ENCODE measurements around the gene AOX1.
"Not testable (repeated sequence)": the region's sequence is repeated elsewhere in the genome, so short reads cannot be mapped to it uniquely, and the experiment has no call there.

AOX1 gene

DNA sequence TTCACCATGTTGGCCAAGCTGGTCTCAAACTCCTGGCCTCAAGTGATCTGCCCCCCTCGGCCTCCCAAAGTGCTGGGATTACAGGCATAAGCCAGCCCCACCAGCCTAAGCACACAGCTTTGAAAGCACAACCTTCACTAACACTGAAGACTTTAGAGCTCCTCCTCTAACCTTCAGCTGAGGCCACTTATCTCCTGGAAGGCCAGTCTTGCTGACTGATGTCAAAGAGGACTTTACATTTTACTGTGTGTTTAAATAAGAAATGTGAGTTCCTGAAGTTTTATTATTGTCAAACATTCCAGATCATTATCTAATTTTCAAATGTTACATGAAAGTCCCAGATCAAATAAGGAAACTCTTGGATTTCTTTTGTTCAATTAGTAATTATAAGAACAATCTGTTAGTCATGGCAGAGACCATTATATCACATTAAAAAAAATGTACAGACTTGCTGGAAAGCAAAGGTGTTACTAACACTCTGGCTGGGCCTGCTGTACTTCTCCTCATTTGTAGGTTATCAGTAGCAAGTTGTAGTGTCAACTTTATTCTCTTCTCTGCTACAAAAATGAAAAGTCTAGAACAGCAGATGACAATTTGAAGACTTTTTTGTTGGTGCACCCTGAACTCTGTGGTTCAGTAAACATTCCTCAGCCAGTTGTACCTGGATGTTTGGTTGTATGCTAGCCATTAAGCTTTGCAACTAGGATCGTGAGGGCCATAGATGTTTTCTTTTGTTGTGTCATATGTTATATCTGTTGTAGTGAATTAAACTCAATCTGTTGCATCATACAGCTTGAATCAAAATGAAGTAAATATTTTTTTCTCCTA lies 80.0 kb downstream of the AOX1 start:
- no peak for DNase-seq (ENCODE audit: low read depth in 2 of 2)

DNA sequence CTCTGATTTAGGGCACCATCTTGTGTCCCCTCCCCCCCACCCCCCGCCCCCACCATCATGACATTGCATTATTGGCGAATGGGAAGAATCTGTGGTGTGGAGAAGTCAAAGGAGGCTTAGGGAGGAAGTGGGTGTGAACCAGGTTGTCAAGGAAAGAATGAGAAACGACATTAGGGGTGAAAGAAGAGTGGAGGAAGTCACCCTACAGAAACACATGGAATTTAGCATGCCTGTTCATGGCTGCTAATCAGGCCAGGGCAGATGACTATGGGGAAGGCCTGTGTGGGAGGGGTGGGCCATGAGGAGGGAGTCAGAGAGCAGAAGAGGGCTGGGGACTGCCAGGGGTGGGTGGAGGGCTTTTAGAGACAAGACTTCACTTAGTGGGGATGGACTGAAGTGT lies 81.6 kb downstream of the AOX1 start:
- DNase-seq (ENCODE audit: low read depth in 2 of 2): no peak

DNA sequence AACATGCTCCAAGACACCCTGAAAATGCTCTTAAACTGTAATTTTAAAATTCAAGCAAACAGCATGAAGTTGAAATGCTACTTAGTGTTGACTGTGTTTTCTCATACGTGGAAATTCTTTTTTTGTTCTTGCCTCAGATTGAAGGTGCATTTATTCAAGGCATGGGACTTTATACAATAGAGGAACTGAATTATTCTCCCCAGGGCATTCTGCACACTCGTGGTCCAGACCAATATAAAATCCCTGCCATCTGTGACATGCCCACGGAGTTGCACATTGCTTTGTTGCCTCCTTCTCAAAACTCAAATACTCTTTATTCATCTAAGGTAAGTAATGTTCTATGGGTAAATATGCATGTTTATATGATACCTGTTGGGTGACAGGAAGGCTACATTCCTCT lies 82.7 kb downstream of the AOX1 start:
- DNase-seq (ENCODE audit: low read depth in 2 of 2): no peak

DNA sequence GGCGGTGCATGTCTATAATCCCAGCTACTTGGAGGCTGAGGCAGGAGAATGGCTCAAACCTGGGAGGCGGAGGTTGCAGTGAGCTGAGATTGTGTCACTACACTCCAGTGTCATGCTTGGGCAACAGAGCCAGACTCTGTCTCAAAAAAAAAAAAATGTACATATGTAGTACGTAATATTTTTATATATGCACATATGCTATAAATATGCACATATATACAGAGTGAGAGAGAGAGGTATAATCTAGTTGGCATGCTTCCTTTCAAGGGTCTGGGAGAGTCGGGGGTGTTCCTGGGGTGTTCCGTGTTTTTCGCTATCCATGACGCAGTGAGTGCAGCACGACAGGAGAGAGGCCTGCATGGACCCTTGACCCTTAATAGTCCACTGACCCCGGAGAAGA lies 83.5 kb downstream of the AOX1 start:
- no peak for DNase-seq (ENCODE audit: low read depth in 2 of 2)

DNA sequence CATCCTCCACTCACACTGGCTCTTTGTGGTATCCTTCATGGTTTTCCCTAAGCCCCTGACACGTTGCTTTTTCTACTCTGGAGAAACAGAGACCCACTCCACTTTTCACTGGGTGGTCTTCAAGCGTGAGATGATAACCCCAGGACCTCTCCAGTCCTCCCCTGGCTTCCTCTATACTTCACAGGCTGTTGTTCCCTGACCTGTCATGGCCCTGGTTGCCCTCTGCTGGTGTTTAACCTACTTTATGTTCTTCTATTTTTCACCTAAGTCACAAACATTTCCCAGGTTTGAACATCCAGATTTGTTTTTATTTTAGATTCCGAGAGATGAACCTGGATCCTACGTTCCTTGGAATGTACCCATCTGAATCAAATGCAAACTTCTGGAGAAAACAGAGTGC lies 84.5 kb downstream of the AOX1 start:
- no peak for DNase-seq (ENCODE audit: low read depth in 2 of 2)

DNA sequence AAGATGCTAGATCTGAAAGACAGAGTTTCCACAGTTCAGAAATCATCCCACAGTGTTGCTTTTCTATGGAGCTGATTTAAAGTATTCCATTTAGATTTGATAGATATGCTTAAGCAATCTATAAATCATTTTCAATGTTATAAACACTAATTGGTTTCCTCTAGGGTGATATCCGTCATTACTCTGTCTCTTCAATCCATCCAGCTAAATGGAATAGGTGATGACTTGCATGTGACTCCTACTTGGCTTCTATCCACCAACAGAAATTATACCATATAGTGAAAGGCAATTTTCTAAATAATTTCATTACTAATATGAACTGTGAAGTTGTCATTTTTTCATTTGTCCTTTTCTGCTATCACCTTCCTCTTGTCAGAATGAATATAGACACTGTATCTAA lies 84.9 kb downstream of the AOX1 start:
- no peak for DNase-seq (ENCODE audit: low read depth in 2 of 2)

DNA sequence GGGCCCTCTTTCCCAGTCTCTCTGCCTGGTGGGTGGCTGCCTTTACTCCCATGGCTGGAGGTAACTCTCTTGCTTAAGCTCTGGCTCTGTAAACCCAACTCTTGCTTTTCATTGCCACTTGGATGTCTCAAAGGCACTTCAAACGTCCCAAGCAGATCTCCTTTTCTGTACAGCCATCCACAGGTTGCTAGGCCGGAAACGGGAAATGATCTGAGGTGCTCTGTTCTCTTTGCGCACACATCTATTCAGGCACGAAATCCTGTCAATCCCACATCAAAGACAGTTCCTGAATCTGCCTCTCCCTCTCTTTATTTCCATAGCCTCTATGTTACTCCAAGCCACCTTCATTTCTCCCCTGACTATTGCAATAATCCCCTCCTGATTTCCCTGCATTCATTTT lies 87.4 kb downstream of the AOX1 start:
- no peak for DNase-seq (ENCODE audit: low read depth in 2 of 2)

DNA sequence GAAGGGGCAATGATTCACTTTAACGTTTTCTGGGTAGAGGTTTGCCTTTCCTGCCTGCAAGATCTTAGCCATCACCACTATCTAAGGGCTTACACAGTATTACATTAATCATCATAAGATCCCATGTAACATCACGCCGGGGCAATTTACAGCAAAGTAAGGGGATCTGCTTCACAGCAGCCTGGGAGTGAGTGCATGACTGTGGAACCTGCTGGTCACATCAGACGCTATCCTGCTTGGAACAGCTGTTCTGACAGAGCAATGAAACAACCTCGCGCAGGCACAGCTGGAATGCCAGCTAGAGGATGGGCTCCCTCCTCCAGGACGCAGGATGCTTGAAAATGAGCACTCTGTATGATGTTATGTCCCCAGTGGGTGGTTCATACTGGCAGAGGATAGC lies 89.0 kb downstream of the AOX1 start:
- DNase-seq (ENCODE audit: low read depth in 2 of 2): no peak

DNA sequence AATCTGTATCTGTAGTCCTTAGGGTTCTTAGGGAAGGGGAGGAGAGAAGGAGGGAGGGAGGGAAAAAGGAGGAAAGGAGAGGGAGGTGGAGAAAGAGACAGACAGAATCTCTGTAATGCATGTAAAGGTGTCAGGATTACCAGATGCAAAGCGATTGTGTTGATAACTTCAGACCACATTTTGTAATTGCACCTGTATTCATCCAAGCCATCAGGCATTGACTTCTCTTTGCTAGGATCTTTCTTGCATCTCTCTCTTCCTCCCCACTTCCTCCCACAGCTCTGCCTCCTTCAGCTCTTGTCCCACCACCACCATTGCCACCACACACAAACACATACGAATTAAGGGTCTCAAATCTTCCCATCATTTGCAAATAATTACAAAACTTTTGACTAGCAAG lies 91.4 kb downstream of the AOX1 start:
- DNase-seq (ENCODE audit: low read depth in 2 of 2): no peak

DNA sequence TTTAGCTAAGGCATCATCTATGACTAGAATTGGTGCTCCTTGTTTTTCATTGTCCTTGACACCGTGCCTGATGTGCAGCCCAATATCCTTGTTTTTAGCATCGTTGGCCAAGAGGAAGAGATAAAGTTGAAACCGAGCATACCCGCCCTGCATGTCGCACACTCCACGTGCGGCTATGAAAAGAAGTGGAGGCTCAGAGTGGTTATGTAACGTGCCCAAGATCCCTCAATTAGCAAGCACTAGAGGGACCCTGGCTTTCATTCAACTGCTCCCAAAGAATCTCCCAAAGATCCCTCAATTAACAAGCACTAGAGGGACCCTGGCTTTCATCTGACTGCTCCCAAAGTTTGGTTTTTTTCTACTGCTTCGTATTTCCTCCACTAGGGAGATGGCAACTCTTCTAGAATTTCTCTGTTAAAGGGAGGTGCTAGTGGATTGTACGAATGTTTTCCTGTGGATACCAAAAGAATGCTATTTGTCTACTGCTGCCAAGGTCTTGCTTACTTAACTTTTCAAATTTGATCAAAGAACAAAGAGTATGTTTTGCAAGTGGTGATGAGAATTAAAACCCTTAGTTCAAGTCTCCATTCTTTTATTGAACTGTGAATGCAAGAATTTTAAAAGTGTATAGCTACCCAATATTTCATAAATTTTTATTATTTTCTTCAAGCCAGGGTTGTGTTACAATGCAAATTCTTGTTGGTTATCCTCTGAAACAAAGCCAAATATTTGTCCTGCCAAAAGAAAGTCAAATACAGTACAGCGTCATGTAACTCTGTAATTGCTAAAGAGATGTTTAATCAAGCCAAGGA lies 92.1 kb downstream of the AOX1 start:
- no peak for DNase-seq (ENCODE audit: low read depth in 2 of 2)

DNA sequence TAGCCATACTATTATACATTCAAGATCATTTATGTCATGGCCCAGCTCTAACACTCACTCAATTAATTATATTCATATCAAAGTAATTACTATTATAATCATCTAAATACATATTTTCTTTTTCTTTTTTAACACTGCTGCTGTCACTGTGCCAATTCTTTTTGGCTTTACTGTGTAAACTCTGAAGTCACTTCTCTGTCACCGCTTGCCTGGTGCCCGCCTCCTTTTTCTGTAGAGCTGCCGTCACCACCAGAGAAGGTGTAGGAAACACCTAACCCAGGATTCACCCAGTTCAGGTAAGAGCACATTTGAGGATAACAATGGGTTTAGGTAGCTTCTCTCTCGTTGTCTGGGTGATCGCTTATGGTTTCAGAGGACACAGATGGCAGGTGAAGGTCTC lies 93.3 kb downstream of the AOX1 start:
- no peak for DNase-seq (ENCODE audit: low read depth in 2 of 2)

DNA sequence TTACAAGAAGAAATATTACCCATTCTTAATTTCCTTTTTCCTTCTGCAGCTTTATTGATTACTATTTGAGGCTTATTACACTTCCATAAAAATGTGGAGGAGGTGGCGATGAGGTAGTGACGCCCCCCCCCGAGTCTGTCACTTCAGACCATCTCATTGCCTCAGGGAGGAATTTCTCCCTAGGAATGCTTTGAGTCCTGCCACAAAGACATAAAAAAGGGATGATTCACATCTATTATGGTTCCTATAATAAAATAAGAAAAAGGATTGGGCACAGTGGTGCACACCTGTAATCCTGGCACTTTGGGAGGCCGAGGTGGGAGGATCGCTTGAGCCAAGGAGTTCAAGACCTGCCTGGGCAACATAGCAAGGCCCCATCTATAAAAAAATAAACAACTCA lies 93.7 kb downstream of the AOX1 start:
- DNase-seq (ENCODE audit: low read depth in 2 of 2): no peak

DNA sequence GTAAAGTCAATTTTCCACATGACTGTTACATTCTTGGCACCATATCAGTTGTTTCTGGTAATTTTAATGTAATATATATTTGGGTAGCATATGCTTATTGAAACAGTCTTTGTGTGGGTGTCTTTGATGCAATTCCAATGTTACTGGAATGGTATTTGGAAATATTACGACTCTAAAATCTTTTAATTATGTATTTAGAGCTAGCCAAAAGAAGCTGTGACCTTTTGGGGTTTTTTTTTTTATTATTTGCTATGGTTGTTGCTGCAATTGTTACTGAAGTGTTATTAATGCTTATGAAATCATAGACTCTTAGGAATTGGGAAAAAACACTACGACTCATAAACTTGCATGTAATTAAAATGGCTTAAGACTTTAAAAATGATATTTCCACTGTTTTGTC lies 95.9 kb downstream of the AOX1 start:
- DNase-seq (ENCODE audit: low read depth in 2 of 2): no peak

DNA sequence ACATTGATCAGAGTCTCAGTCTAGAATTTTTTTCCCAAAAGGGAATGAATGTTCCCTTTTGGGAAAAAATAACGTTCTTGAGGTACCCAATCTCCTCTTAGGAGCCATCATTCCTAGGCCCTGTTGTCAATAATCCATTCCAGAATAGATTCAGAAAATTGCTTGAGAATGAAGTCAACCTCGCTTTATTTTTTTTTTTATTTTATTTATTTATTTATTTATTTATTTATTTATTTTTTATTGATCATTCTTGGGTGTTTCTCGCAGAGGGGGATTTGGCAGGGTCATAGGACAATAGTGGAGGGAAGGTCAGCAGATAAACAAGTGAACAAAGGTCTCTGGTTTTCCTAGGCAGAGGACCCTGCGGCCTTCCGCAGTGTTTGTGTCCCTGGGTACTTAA lies 96.6 kb downstream of the AOX1 start:
- DNase-seq (ENCODE audit: low read depth in 2 of 2): not testable (repeated sequence)

DNA sequence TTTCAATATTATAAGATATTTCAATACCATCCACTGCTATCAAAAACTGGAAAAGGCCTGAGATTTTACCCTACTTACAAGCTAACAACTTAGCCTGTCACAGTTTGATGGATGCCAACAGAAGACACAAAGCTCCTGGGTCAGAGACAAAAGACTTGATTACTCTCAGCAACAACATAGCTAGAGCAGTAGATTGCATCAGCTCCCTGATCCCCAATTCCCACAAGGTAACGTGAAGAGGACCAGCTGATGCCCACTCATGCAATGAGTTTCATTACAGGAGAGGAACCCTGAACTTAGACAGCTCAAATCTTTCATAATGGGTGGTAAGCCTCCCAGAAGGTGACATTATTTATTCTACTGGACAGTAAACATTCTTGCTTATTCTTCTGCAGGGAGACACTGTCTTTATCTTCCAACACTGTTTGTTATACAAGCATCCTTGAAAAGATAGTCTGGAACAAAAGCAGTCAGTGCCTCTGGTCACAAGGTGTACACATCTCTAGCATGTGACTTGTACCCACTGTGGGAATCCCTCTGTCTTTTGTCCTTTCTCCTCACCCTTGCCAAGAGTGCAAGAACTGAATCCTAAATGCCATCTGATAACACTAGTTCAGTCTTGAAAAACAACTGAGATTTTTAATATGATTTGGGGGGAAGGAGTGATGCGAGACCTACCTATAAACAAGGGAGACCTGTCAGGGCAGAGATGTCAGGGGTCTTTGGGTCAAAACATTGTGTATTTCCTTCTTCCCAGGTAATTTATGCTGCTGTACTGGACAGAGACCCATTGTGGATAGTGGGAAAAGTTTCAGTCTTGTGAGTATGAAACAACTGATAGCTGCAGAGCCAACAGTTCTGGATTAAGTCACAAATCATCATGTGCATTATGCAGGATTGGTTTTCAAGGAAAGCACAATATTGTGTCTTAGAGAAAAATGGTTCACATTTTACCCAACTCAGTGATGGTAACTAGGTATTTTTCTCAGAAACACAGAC lies 102.4 kb downstream of the AOX1 start:
- DNase-seq (ENCODE audit: low read depth in 2 of 2): no peak

DNA sequence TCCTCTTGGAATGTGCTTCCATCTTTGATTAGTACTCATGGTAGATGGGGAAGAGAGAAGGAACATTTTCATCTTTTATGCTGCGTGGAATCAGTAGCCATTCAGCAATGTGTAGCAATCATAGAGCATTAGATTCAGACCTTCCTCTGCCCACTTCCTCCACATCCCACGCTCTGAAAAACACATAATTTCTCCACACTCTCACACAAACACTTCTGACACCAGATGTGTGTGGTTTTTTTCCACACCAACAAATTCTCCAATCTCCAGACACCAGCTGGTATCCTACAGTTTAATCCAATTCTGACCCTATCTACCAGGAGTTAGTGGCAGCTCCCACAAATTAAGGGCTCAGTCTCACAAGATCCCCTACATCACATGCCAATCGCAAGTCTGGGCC lies 103.3 kb downstream of the AOX1 start:
- no peak for DNase-seq (ENCODE audit: low read depth in 2 of 2)

DNA sequence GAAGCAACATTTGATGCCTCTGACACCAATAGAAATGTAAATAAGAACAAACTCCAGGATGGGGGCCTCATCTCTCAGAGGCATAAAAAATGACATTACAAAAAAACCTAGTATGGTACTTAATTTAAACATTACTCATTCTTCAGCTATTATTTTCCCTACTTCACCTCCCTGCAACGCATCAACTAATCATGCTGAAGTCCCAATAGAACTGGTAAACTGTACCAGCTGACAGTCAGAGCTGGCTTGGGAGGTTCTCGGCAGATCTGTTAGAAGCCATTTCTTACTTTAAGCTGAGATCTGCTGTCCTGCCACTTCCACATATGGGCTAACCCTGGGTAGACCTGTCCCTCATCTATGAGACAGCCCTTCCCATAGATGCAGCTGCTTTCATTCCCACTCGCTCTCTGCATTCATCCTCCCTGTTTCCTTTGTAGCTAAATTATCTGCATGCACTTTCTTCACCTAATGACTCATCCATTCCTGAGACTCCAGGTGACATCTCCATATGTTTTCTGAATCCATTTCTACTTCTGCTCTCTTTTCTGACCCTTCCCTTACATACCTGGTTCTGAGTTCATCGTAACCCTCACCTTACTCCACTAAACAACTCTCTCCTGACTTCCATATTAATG lies 108.1 kb downstream of the AOX1 start:
- no peak for DNase-seq (ENCODE audit: low read depth in 2 of 2)

DNA sequence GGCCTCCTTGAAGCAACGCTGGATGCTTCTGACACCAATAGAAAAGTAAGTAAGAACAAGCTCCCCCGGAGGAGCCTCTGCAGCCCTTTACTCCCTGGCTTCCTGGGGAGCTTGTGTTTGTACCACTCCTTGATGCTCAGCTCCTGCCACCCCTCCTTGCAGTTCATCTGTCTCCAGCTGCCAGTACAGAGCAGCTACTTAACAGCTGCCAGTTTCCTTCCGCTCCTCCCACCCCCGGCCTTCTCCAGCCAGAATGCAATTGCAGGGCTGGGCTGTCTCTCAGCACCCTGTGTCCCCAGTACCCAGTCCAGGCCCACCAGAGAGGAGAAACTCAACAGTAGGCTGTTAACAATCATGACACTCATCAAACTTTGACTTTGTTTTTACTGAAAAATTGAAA lies 109.4 kb downstream of the AOX1 start:
- no peak for DNase-seq (ENCODE audit: low read depth in 2 of 2)

DNA sequence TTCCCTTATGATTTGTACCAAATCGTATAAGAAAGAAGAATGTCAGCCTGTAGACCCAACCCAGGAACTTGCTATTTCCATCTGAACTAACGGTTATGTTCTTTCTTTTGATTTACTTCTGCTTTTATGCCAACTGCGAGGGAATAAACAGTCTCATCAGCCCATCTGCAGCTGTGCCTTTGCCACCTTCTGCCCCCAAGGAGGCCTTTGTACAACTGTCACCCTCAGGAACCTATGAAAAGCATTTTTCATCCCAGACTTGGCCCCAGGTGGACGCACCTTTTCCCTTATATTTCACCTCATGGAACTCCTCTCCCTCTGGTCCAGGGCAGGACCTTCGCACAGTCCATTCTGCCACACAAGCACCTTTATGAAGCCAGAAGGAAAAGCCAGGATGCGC lies 109.8 kb downstream of the AOX1 start:
- no peak for DNase-seq (ENCODE audit: low read depth in 2 of 2)

DNA sequence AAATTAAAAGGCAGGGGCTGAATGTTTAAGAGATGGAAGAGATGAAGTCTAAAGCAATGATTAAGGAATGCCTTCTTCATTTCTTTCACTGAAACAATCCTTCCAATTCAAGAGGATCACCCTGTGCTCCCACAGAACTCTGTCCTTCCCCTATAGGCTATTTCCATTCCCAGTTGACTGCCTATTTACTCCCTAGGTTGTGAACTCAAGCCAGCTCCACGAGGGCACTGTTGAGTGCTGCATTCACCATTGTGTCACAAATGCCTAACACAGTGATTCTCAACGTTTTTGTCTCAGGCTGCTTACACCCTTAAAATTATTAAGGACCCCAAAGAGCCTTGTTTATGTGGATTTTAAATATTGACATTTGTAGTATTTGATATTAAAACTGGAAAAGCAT lies 112.4 kb downstream of the AOX1 start:
- no peak for DNase-seq (ENCODE audit: low read depth in 2 of 2)

DNA sequence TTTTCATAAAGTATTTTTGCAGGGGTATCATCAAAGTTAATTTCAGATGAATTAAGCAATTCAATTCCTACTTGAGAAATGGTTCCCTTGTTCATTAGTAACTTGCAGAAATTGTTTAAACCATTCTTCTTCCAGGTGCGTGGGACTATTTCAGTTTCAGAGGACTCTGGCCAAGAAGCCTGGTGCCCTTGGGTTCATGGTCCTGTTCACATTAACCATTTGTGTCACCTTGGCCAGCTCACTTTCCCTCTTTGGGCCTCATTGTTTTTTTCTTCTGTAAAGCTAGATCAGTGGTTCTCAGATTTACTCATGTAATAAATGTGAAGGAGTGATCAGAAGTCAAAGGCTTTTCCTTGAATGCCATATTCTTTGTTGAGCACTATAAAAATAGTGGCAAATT lies 113.5 kb downstream of the AOX1 start:
- DNase-seq (ENCODE audit: low read depth in 2 of 2): no peak

DNA sequence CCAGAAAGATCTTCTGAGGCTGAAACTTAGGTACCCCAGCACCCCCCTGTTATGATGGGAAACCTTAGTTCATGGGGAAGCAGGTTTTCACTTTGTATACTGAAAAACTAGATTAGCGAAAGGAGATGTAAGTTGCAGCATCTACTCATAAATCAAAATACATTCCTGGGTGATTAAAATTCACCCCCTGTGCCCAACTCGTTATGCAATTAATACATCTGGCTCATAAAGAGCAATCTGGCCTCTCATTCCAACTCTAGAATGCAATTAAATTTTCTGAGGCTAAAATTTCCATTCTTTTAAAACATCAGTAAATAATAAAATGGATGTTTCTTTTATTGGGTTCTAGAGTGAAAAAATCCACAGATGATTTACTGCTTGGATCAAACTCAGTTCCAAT lies 115.0 kb downstream of the AOX1 start:
- DNase-seq (ENCODE audit: low read depth in 2 of 2): no peak
